GM21447 (cell line): ENCODE measurements around the gene FAT4.

Experiments
- ATAC-seq: cut with Tn5 transposase; IDR thresholded peaks from one replicate; pipeline ENCODE4 v1.9.1; 2021; ENCODE audit not compliant: unreplicated experiment

Gene FAT4

GRCh38 chr4:125314676-125315575 is at the start of gene FAT4:
TSS of gene FAT4 (plus strand) at chr4:125314955. CDS start at chr4:125316412, 1,457 bp downstream.
- ATAC-seq: peak; percentile 78

GRCh38 chr4:125265846-125266245 is 48.9 kb upstream of the FAT4 start:
- no peak for ATAC-seq

GRCh38 chr4:125266901-125267604 is 47.7 kb upstream of the FAT4 start:
- no peak for ATAC-seq

GRCh38 chr4:125267630-125268029 is 47.1 kb upstream of the FAT4 start:
- no peak for ATAC-seq

GRCh38 chr4:125268068-125268755 is 46.5 kb upstream of the FAT4 start:
- ATAC-seq: no peak

- no peak for ATAC-seq
These were observed 37.9 kb upstream of the FAT4 start for GRCh38 chr4:125276811-125277210.

GRCh38 chr4:125277790-125278189 is 37.0 kb upstream of the FAT4 start:
- no peak for ATAC-seq

- no peak for ATAC-seq
These were observed 33.8 kb upstream of the FAT4 start for GRCh38 chr4:125280892-125281403.

- ATAC-seq: no peak
These were observed 31.0 kb upstream of the FAT4 start for GRCh38 chr4:125283707-125284279.

GRCh38 chr4:125297116-125297515 is 17.6 kb upstream of the FAT4 start:
- no peak for ATAC-seq

GRCh38 chr4:125303058-125303457 is 11.7 kb upstream of the FAT4 start:
- no peak for ATAC-seq

GRCh38 chr4:125303821-125304220 is 10.9 kb upstream of the FAT4 start:
- no peak for ATAC-seq

- ATAC-seq: no peak
These were observed 8.6 kb upstream of the FAT4 start for GRCh38 chr4:125306112-125306511.

GRCh38 chr4:125306533-125306932 is 8.2 kb upstream of the FAT4 start:
- no peak for ATAC-seq

GRCh38 chr4:125311503-125311902 is 3.3 kb upstream of the FAT4 start:
- ATAC-seq: no peak

GRCh38 chr4:125313497-125313896 is 1.3 kb upstream of the FAT4 start:
- ATAC-seq: peak; percentile 54

- no peak for ATAC-seq
These were observed 627 bp upstream of the FAT4 start for GRCh38 chr4:125313989-125314667.

GRCh38 chr4:125315576-125316400 is 1.0 kb downstream of the FAT4 start:
- ATAC-seq: no peak

GRCh38 chr4:125316401-125316790 is 1.6 kb downstream of the FAT4 start:
- ATAC-seq: no peak
